ENCODE measurements around the gene SUPT5H. TPM values are rescaled to one million over a fixed set of nuclear protein-coding genes. Genes with fewer than 3 reads are reported as not detected.

Gene SUPT5H
- total RNA-seq, 1 experiment from 2014 or later: 59.9 TPM

DNA sequence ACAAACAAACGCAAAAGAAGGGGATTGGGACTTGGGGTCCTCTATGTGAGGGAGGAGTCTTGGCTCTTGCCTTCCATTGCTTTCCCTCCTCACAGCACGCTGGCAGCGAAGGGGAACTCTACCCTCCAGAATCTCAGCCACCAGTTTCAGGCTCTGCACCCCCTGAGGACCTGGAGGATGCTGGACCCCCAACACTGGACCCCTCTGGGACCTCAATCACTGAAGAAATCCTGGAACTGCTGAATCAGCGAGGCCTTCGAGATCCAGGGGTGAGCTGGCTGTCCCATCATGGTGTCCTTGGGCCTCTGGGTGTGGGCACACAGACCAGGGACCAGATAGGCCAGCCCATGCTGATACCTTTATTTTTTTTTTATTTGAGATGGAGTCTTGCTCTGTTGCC, 23.4 kb upstream of the SUPT5H start:
- H3K36me3 ChIP-seq (ENCODE audit: low read depth, low read length): no peaks in the 10 kb centered on the region
- no TSS peak for BruUV-seq (replicated peaks)
- no peaks in the 10 kb centered on the region for H4K20me1 ChIP-seq (ENCODE audit: low read length)
- no peaks in the 10 kb centered on the region for H3K79me2 ChIP-seq (ENCODE audit: low read length)
- intact Hi-C loops (cut with micrococcal nuclease): no loop called here
- no peak overlapping the region for H2AFZ ChIP-seq (ENCODE audit: low read length)
- H3K9me2 ChIP-seq (replicated peaks; ENCODE audit: low read length): no peaks in the 10 kb centered on the region
- ATAC-seq: no peak
- H3K9ac ChIP-seq (ENCODE audit: low read length): no peak overlapping the region
- no peak overlapping the region for H3K4me3 ChIP-seq (ENCODE audit: low read length)
- no peaks in the 10 kb centered on the region for H3K27me3 ChIP-seq (ENCODE audit: low read length)
- H3K27ac ChIP-seq (ENCODE audit: low read length): no peak overlapping the region
- H3K4me1 ChIP-seq (ENCODE audit: insufficient read depth, low read length): no peaks in the 10 kb centered on the region
- no peaks in the 10 kb centered on the region for H3K9me3 ChIP-seq (ENCODE audit: low read length)
- TF ChIP-seq EZH2 (IDR thresholded peaks at IDR 0.05; ENCODE audit: low read length, unreplicated experiment) (no peak), EZH2phosphoT487 (IDR thresholded peaks at IDR 0.05; ENCODE audit: borderline replicate concordance, low read length) (no peak)
- TF ChIP-seq, protein P1, sequence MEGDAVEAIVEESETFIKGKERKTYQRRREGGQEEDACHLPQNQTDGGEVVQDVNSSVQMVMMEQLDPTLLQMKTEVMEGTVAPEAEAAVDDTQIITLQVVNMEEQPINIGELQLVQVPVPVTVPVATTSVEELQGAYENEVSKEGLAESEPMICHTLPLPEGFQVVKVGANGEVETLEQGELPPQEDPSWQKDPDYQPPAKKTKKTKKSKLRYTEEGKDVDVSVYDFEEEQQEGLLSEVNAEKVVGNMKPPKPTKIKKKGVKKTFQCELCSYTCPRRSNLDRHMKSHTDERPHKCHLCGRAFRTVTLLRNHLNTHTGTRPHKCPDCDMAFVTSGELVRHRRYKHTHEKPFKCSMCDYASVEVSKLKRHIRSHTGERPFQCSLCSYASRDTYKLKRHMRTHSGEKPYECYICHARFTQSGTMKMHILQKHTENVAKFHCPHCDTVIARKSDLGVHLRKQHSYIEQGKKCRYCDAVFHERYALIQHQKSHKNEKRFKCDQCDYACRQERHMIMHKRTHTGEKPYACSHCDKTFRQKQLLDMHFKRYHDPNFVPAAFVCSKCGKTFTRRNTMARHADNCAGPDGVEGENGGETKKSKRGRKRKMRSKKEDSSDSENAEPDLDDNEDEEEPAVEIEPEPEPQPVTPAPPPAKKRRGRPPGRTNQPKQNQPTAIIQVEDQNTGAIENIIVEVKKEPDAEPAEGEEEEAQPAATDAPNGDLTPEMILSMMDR (conservative IDR thresholded peaks at IDR 0.05; ENCODE audit: low read depth, low read length): no peak
- no peaks in the 10 kb centered on the region for H3F3A ChIP-seq (ENCODE audit: low read length, unreplicated experiment)
- no peak overlapping the region for H3K4me2 ChIP-seq (ENCODE audit: low read length)
- ChIA-PET POLR2A (ENCODE audit: unreplicated experiment) (no interaction called here), CTCF (no interaction called here)
- DNase-seq: no peak

DNA sequence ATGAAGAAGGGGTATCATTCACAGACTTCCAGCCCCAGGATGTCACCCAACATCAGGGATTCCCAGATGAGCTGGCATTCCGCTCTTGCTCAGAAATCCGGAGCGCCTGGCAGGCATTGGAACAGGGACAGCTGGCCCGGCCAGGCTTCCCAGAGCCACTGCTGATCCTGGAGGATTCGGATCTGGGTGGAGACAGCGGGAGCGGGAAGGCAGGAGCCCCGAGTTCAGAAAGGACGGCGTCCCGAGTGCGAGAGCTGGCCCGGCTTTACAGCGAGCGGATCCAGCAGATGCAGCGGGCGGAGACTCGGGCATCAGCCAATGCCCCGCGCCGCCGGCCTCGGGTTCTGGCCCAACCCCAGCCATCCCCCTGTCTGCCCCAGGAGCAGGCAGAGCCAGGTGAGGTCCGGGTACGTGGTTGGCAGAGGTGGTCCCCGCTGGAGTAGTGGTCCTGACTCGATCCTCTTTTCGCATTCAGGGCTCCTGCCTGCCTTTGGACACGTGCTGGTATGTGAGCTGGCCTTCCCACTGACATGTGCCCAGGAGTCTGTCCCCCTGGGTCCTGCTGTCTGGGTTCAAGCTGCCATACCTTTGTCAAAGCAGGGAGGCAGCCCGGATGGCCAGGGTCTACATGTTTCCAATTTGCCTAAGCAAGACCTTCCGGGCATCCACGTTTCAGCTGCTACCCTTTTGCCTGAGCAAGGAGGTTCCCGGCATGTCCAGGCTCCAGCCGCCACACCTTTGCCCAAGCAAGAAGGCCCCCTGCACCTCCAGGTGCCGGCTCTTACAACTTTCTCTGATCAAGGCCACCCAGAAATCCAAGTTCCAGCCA, 21.9 kb upstream of the SUPT5H start:
- TF ChIP-seq, protein P1 (conservative IDR thresholded peaks at IDR 0.05; ENCODE audit: low read depth, low read length): no peak
- TF ChIP-seq EZH2phosphoT487 (IDR thresholded peaks at IDR 0.05; ENCODE audit: borderline replicate concordance, low read length): no peak
- no peak for TF ChIP-seq EZH2 (IDR thresholded peaks at IDR 0.05; ENCODE audit: low read length, unreplicated experiment)
- no peaks in the 10 kb centered on the region for H3K79me2 ChIP-seq (ENCODE audit: low read length)
- no peak overlapping the region for H2AFZ ChIP-seq (ENCODE audit: low read length)
- ChIA-PET POLR2A (ENCODE audit: unreplicated experiment) (no interaction called here), CTCF (no interaction called here)
- DNase-seq (no peak), ATAC-seq (no peak)
- H4K20me1 ChIP-seq (ENCODE audit: low read length): no peaks in the 10 kb centered on the region
- H3K4me2 ChIP-seq (ENCODE audit: low read length): no peak overlapping the region
- no peaks in the 10 kb centered on the region for H3K4me1 ChIP-seq (ENCODE audit: insufficient read depth, low read length)
- no TSS peak for BruUV-seq (replicated peaks)
- H3K9me2 ChIP-seq (replicated peaks; ENCODE audit: low read length): no peaks in the 10 kb centered on the region
- no peaks in the 10 kb centered on the region for H3F3A ChIP-seq (ENCODE audit: low read length, unreplicated experiment)
- no peak overlapping the region for H3K27ac ChIP-seq (ENCODE audit: low read length)
- H3K9ac ChIP-seq (ENCODE audit: low read length): no peak overlapping the region
- no peak overlapping the region for H3K4me3 ChIP-seq (ENCODE audit: low read length)
- intact Hi-C loops (cut with micrococcal nuclease): no loop called here
- no peaks in the 10 kb centered on the region for H3K36me3 ChIP-seq (ENCODE audit: low read depth, low read length)
- no peaks in the 10 kb centered on the region for H3K27me3 ChIP-seq (ENCODE audit: low read length)
- H3K9me3 ChIP-seq (ENCODE audit: low read length): no peaks in the 10 kb centered on the region

DNA sequence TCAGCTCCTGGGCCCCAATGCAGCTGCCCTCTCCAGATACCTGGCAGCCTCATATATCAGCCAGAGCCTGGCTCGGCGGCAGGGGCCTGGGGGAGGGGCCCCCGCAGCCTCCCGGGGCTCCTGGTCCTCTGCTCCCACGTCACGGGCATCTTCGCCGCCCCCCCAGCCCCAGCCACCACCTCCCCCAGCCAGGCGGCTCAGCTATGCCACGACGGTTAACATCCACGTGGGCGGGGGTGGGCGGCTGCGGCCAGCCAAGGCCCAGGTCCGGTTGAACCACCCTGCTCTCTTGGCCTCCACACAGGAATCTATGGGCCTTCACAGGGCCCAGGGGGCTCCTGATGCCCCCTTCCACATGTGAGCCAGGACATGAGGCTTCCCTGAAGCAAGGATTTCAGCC, 20.4 kb upstream of the SUPT5H start:
- H3K4me3 ChIP-seq (ENCODE audit: low read length): no peak overlapping the region
- no peak overlapping the region for H3K9ac ChIP-seq (ENCODE audit: low read length)
- no peaks in the 10 kb centered on the region for H3K79me2 ChIP-seq (ENCODE audit: low read length)
- H3K4me2 ChIP-seq (ENCODE audit: low read length): no peak overlapping the region
- ATAC-seq (no peak), DNase-seq (no peak)
- TF ChIP-seq, protein P1 (conservative IDR thresholded peaks at IDR 0.05; ENCODE audit: low read depth, low read length): no peak
- TF ChIP-seq EZH2phosphoT487 (IDR thresholded peaks at IDR 0.05; ENCODE audit: borderline replicate concordance, low read length) (no peak), EZH2 (IDR thresholded peaks at IDR 0.05; ENCODE audit: low read length, unreplicated experiment) (no peak)
- no peaks in the 10 kb centered on the region for H4K20me1 ChIP-seq (ENCODE audit: low read length)
- H3K9me2 ChIP-seq (replicated peaks; ENCODE audit: low read length): no peaks in the 10 kb centered on the region
- H3K27me3 ChIP-seq (ENCODE audit: low read length): no peaks in the 10 kb centered on the region
- ChIA-PET CTCF (no interaction called here), POLR2A (ENCODE audit: unreplicated experiment) (no interaction called here)
- H3K4me1 ChIP-seq (ENCODE audit: insufficient read depth, low read length): no peaks in the 10 kb centered on the region
- no peak overlapping the region for H2AFZ ChIP-seq (ENCODE audit: low read length)
- H3K36me3 ChIP-seq (ENCODE audit: low read depth, low read length): no peaks in the 10 kb centered on the region
- H3F3A ChIP-seq (ENCODE audit: low read length, unreplicated experiment): no peaks in the 10 kb centered on the region
- no peaks in the 10 kb centered on the region for H3K9me3 ChIP-seq (ENCODE audit: low read length)
- BruUV-seq (replicated peaks): no TSS peak
- intact Hi-C loops (cut with micrococcal nuclease): no loop called here
- H3K27ac ChIP-seq (ENCODE audit: low read length): no peak overlapping the region
